ENCODE data around the gene PNCK. TPM values are rescaled to one million over a fixed set of nuclear protein-coding genes. Genes with fewer than 3 reads are reported as not detected.

The PNCK gene
- total RNA-seq, 1 donor from 2014 or later = 1.1 TPM

DNA sequence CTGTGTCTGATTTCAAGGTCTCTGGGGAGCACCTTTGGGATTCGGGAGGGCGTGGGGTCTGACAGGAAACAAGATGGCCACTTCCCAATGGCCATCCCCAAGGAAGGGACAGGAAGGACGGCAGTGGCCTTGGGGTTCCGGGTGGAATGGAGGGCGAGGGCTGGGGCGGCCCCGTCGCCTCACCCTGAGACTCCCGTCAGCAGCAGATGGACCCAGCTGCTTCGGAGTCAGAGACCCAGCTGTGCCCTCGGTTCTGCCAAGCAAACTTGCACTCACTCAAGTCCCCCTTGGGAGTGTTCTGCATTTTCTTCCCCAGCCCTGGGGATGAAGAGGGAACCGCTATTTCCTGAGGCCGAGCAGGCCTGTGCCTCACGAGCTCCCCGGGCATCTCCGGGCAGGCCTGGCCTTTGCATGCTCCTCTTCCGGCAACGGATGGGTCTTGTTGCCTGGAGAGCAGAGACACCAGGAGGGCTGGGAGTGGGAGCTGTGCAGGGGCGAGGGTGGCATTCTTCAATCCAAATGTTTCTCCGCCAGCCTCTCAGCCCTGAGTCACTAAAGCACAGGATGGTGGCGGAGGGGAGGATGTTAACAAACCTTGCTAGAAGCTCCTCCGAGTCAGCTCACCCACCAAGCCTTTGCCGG, 33.4 kb downstream of the PNCK start:
- Mint-ChIP-seq H3K4me1 (ENCODE audit: low read depth, unreplicated experiment) (no peaks in the 10 kb centered on the region), H3K27me3 (ENCODE audit: low read depth, unreplicated experiment) (peaks cover 29% of the 10 kb centered on the region), H3K36me3 (ENCODE audit: low read depth, unreplicated experiment) (no peaks in the 10 kb centered on the region), H3K27ac (ENCODE audit: unreplicated experiment) (no peak overlapping the region), H3K9me3 (ENCODE audit: unreplicated experiment) (no peaks in the 10 kb centered on the region), H3K4me3 (ENCODE audit: unreplicated experiment) (no peak overlapping the region)
- H3K27ac ChIP-seq (ENCODE audit: low read depth, low read length) = no peak overlapping the region
- H3K9me3 ChIP-seq (ENCODE audit: insufficient read depth, low read depth, low read length) = no peaks in the 10 kb centered on the region
- FAIRE-seq (no peak), DNase-seq (ENCODE audit: low read depth) (no peak)
- no peaks in the 10 kb centered on the region for H3K79me2 ChIP-seq (ENCODE audit: insufficient read depth, low read length)
- no peaks in the 10 kb centered on the region for H4K20me1 ChIP-seq (ENCODE audit: insufficient read depth, low read length)
- TF ChIP-seq, protein P1, sequence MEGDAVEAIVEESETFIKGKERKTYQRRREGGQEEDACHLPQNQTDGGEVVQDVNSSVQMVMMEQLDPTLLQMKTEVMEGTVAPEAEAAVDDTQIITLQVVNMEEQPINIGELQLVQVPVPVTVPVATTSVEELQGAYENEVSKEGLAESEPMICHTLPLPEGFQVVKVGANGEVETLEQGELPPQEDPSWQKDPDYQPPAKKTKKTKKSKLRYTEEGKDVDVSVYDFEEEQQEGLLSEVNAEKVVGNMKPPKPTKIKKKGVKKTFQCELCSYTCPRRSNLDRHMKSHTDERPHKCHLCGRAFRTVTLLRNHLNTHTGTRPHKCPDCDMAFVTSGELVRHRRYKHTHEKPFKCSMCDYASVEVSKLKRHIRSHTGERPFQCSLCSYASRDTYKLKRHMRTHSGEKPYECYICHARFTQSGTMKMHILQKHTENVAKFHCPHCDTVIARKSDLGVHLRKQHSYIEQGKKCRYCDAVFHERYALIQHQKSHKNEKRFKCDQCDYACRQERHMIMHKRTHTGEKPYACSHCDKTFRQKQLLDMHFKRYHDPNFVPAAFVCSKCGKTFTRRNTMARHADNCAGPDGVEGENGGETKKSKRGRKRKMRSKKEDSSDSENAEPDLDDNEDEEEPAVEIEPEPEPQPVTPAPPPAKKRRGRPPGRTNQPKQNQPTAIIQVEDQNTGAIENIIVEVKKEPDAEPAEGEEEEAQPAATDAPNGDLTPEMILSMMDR (IDR thresholded peaks at IDR 0.05; ENCODE audit: insufficient read depth, low read depth, low read length) = no peak
- TF ChIP-seq EZH2 (IDR thresholded peaks at IDR 0.05; ENCODE audit: insufficient read depth, low read length) = no peak
- H3K27me3 ChIP-seq (ENCODE audit: insufficient read depth, low read length) = peaks cover 13% of the 10 kb centered on the region
- H3K4me1 ChIP-seq (ENCODE audit: insufficient read depth, low read length) = peaks cover 3% of the 10 kb centered on the region
- H3K4me2 ChIP-seq (ENCODE audit: low read length) = no peak overlapping the region
- H3K36me3 ChIP-seq (ENCODE audit: insufficient read depth, low read length) = no peaks in the 10 kb centered on the region
- H3K4me3 ChIP-seq (ENCODE audit: insufficient read depth, low read depth, low read length) = no peak overlapping the region
- no peak overlapping the region for H2AFZ ChIP-seq (ENCODE audit: low read depth, low read length)
- H3K9ac ChIP-seq (ENCODE audit: low read length) = no peak overlapping the region

DNA sequence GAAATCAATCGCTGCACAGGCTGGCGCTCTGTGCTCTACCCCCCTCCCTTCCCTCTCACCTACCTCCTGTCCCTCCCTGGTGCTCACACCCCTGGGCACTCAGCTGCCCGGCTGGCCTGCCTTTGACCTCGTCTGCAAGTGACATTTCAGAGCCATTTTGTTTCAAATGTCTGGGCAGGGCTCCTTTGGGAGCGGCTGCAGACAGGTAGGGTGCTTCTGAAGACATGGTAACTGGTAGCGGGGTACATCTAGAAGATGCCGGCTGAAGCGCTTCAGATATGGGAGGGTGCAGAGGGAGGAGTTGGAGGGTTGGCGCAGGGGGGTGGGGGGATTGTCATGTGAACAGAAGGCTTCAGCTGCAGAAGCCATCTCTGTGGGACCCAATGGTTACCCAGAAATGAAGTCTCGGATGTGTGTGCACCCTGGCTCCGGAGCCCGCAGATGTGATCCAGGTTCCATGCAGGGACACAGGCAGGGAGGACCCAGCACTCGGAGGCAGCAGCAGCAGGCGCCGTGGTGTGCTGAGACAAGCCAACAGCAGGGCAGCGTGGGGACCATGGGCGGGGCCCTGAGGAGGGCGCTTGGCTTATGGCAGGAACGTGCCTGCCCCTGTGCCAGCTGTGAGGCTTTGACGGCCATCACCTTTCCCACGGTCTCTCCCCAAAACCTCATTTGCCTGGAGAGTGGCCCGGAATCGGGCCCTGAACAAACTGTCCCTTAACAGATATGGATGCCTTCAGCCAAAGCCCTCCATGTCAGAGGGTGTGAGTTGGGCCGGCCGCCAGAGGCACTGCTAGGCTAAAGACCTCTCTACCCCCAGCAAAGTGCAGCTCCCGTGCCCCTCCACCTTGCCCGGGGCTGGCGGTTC, 34.2 kb downstream of the PNCK start:
- H3K27ac Mint-ChIP-seq (ENCODE audit: unreplicated experiment) = no peak overlapping the region
- no peak for TF ChIP-seq EZH2 (IDR thresholded peaks at IDR 0.05; ENCODE audit: insufficient read depth, low read length)
- TF ChIP-seq, protein P1 (IDR thresholded peaks at IDR 0.05; ENCODE audit: insufficient read depth, low read depth, low read length) = no peak
- no peak for FAIRE-seq

More for the DNA sequence above, 34.2 kb downstream of the PNCK start:
- Histone ChIP-seq H3K9ac (ENCODE audit: low read length) (no peak overlapping the region), H2AFZ (ENCODE audit: low read depth, low read length) (no peak overlapping the region), H3K4me2 (ENCODE audit: low read length) (no peak overlapping the region), H3K27ac (ENCODE audit: low read depth, low read length) (no peak overlapping the region), H3K9me3 (ENCODE audit: insufficient read depth, low read depth, low read length) (no peaks in the 10 kb centered on the region), H3K36me3 (ENCODE audit: insufficient read depth, low read length) (no peaks in the 10 kb centered on the region), H3K4me1 (ENCODE audit: insufficient read depth, low read length) (peaks cover 3% of the 10 kb centered on the region), H4K20me1 (ENCODE audit: insufficient read depth, low read length) (no peaks in the 10 kb centered on the region), H3K27me3 (ENCODE audit: insufficient read depth, low read length) (peaks cover 11% of the 10 kb centered on the region), H3K4me3 (ENCODE audit: insufficient read depth, low read depth, low read length) (no peak overlapping the region), H3K79me2 (ENCODE audit: insufficient read depth, low read length) (no peaks in the 10 kb centered on the region)
- H3K36me3 Mint-ChIP-seq (ENCODE audit: low read depth, unreplicated experiment) = no peaks in the 10 kb centered on the region
- no peak for DNase-seq (ENCODE audit: low read depth)
- peaks cover 31% of the 10 kb centered on the region for H3K27me3 Mint-ChIP-seq (ENCODE audit: low read depth, unreplicated experiment)
- no peaks in the 10 kb centered on the region for H3K9me3 Mint-ChIP-seq (ENCODE audit: unreplicated experiment)
- no peaks in the 10 kb centered on the region for H3K4me1 Mint-ChIP-seq (ENCODE audit: low read depth, unreplicated experiment)
- H3K4me3 Mint-ChIP-seq (ENCODE audit: unreplicated experiment) = no peak overlapping the region
